ENCODE results near the gene GRK6. TPM values are rescaled to one million over a fixed set of nuclear protein-coding genes. Genes with fewer than 3 reads are reported as not detected.

Gene GRK6
- total RNA-seq, 1 experiment from 2014 or later = 75.2 TPM

DNA sequence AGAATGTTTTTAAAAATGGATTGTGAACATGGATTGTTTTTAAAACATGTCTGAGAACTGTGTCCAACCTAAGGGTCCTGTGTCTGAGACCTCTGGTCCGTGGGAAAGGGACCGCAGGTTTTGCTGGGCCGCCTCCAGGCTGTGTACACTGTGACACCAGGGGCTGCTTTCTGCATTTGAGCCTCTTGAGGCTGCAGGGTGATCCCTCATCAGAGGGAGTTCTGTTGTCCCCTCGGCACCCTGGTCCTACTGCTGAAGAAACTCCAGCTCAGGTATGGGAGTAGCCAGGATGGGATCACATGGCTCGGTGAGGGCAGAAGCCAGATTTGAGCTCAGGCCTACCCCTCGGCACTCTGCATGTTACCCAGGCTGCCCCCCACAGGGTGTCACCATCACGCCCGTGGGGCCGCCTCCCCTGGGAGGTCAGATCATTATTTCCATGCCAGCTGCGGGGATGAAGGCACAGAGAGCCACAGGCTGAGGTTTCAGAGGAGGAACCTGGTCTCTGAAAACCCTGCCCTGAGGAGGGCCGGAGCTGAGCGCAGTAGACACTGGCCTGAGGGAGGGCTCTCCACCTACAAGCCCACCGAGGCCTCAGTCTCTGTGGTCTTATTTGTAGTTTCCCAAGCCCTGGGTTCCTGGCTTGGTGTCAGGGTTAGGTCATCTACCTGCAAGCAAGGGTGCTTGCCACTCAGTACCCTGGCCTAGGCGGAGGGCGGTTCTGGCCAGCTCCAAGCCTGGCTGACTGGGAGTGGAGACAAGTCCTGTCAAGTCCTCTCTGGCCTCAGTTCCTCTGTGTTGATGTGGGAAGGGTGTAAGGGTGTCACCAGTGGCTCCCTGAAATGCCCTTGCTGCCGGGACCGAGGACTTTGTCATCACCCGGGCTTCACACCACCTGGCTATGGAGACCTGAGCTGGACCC is 22.9 kb downstream of the GRK6 start:
- Histone ChIP-seq H3K4me2 (ENCODE audit: insufficient read depth, insufficient read length, low read length) (no peak overlapping the region), H3K27me3 (ENCODE audit: insufficient read depth, low read length) (peaks cover 4% of the 10 kb centered on the region; the same call in 1 of the 2 replicates), H3K14ac (ENCODE audit: insufficient read depth, low read length) (no peak overlapping the region), H3K23ac (ENCODE audit: insufficient read length, low read depth, low read length) (no peak overlapping the region), H3K23me2 (ENCODE audit: insufficient read length, low read depth, low read length, poor library complexity, severe bottlenecking) (peaks cover 13% of the 10 kb centered on the region), H2BK12ac (ENCODE audit: insufficient read length, low read depth, low read length) (no peak overlapping the region), H2BK20ac (ENCODE audit: low read depth, low read length, poor library complexity, severe bottlenecking) (no peak overlapping the region), H3K4me1 (ENCODE audit: insufficient read depth, low read length) (no peaks in the 10 kb centered on the region; the same call in 1 of the 2 replicates), H3K56ac (ENCODE audit: insufficient read length, low read depth, low read length) (no peak overlapping the region), H3K79me1 (ENCODE audit: insufficient read depth, low read depth, low read length, poor library complexity, severe bottlenecking) (no peaks in the 10 kb centered on the region), H3T11ph (ENCODE audit: low read length) (no peak overlapping the region), H4K20me1 (ENCODE audit: control insufficient read depth, insufficient read depth, insufficient read length) (no peaks in the 10 kb centered on the region), H2BK5ac (ENCODE audit: insufficient read length, low read length) (no peak overlapping the region), H4K91ac (ENCODE audit: insufficient read length, low read depth, low read length) (no peak overlapping the region), H3K9me3 (ENCODE audit: control insufficient read depth, low read depth, low read length) (no peaks in the 10 kb centered on the region), H2AK5ac (ENCODE audit: insufficient read length, low read length) (no peak overlapping the region), H4K8ac (replicated peaks; ENCODE audit: insufficient read length, low read depth, low read length) (no peak overlapping the region), H3K27ac (ENCODE audit: insufficient read length, low read depth, low read length) (no peak overlapping the region), H2BK15ac (ENCODE audit: low read depth, low read length) (no peak overlapping the region), H3K79me2 (ENCODE audit: insufficient read depth, low read length) (no peaks in the 10 kb centered on the region), H3K4ac (ENCODE audit: low read depth, low read length) (no peak overlapping the region), H2AFZ (ENCODE audit: low read length) (no peak overlapping the region), H4K5ac (ENCODE audit: insufficient read length, low read depth, low read length) (no peak overlapping the region), H3K18ac (ENCODE audit: insufficient read length, low read depth, low read length) (no peak overlapping the region), H3K9ac (ENCODE audit: extremely low read depth, insufficient read length, low read length) (no peak overlapping the region), H2BK120ac (ENCODE audit: low read depth, low read length, poor library complexity, severe bottlenecking) (no peak overlapping the region)
- H3K27me3 Mint-ChIP-seq (ENCODE audit: low read depth) = peaks cover 46% of the 10 kb centered on the region
- TF ChIP-seq, protein P1, sequence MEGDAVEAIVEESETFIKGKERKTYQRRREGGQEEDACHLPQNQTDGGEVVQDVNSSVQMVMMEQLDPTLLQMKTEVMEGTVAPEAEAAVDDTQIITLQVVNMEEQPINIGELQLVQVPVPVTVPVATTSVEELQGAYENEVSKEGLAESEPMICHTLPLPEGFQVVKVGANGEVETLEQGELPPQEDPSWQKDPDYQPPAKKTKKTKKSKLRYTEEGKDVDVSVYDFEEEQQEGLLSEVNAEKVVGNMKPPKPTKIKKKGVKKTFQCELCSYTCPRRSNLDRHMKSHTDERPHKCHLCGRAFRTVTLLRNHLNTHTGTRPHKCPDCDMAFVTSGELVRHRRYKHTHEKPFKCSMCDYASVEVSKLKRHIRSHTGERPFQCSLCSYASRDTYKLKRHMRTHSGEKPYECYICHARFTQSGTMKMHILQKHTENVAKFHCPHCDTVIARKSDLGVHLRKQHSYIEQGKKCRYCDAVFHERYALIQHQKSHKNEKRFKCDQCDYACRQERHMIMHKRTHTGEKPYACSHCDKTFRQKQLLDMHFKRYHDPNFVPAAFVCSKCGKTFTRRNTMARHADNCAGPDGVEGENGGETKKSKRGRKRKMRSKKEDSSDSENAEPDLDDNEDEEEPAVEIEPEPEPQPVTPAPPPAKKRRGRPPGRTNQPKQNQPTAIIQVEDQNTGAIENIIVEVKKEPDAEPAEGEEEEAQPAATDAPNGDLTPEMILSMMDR (conservative IDR thresholded peaks at IDR 0.05) = no peak
- H3K27ac Mint-ChIP-seq = peak overlapping the region in 1 of 3 experiments; percentile 18; a peak in 1 of 7 replicates
- no peak for DNase-seq
- H3K9me3 Mint-ChIP-seq = no peaks in the 10 kb centered on the region
- no CpG with 5 or more reads among the region's 18 CpGs for WGBS (ENCODE audit: extremely low coverage, insufficient read length, low lambda C conversion rate)
- peaks cover 54 to 56% of the 10 kb centered on the region in 2 experiments for H3K4me1 Mint-ChIP-seq
- H3K4me3 Mint-ChIP-seq = no peak overlapping the region
- peaks cover 1 to 18% (median 6%) of the 10 kb centered on the region in 3 experiments; a peak in 5 of 7 replicates for H3K36me3 Mint-ChIP-seq (ENCODE audit: insufficient read depth in 1 of 3, low read depth in 3 of 3)
